Measurements from ENCODE around the gene ZBED5.

The ZBED5 gene

DNA sequence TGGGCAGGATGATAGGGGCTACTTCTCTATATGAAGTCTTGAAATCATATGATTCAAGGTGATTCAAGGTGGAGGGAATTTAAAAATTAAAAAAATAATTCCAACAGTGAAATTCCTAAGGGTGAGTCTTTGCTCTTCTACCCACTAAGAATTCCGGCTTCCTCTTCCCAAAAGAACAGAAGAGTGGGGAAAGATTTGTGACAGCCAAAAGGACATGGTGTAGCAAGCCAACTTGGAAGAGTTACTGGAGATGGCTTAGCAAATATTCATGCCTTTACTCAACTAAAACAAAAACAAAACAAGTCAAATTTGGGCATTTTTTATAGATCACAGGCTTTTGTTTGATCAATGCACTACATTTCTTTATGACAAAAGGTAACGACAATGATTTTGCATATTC lies 12.3 kb downstream of the ZBED5 start:
- TF ChIP-seq, protein P1, sequence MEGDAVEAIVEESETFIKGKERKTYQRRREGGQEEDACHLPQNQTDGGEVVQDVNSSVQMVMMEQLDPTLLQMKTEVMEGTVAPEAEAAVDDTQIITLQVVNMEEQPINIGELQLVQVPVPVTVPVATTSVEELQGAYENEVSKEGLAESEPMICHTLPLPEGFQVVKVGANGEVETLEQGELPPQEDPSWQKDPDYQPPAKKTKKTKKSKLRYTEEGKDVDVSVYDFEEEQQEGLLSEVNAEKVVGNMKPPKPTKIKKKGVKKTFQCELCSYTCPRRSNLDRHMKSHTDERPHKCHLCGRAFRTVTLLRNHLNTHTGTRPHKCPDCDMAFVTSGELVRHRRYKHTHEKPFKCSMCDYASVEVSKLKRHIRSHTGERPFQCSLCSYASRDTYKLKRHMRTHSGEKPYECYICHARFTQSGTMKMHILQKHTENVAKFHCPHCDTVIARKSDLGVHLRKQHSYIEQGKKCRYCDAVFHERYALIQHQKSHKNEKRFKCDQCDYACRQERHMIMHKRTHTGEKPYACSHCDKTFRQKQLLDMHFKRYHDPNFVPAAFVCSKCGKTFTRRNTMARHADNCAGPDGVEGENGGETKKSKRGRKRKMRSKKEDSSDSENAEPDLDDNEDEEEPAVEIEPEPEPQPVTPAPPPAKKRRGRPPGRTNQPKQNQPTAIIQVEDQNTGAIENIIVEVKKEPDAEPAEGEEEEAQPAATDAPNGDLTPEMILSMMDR (IDR thresholded peaks at IDR 0.05), result no peak

DNA sequence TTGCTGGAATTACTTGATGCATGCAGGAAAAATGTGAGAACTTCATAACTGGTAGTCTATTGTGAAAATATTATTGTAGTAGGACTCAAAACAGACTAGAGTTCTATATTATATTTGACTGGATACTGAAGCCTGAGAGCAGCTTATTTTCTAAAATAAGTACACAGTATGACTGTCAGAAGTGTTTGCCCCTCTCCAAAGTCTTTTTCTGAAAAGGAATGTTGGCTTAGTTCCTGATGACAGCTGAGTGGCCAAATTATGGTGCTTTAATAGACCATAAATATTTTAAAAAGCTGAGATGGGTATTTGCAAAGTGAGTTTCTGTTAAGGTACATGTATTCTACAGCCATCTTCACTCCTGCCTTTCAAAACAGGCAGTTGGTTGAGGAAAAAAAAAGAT lies 13.1 kb downstream of the ZBED5 start:
- TF ChIP-seq, protein P1 (IDR thresholded peaks at IDR 0.05), result no peak

DNA sequence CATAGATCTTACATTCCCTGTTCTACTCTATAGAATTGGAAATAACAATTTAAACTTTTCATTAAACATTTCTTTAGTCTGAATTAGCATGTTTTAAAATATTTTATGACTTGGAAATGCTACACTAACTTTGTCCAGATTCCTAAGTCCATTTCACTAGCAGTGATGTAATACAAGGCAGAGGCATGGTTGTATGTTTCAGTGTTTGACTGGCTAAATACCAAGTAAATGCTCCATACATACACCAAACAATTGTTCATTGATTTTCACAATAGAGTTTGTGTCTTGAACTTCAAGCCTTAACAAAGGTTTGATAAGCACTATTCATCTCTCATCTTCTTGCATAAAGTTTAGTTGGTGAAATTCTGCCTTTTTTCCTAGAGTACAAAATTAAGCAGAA lies 13.5 kb downstream of the ZBED5 start:
- TF ChIP-seq, protein P1 (IDR thresholded peaks at IDR 0.05), result no peak

- TF ChIP-seq, protein P1 (IDR thresholded peaks at IDR 0.05), result no peak
These were observed 19.0 kb downstream of the ZBED5 start for GRCh38 chr11:10838881-10839280.

DNA sequence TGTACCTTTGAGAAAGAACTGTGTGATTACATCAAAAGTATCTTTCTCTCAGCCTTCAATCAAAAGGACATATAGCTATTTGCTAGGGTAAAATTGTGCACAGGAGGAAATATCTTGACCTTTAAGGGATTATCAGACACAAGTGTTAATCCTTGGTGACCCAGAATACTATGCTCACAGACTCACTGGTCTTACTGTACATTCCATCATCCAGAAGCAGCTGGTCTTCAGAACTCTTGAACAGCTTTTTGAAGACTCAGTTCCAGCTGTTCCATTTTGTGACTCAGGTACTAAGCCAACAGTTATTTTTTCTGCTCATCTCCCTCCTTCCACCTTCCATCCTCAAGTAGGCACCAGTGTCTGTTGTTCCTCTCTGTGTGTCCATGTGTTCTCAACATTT lies 19.8 kb downstream of the ZBED5 start:
- TF ChIP-seq, protein P1 (IDR thresholded peaks at IDR 0.05), result no peak

- TF ChIP-seq, protein P1 (IDR thresholded peaks at IDR 0.05), result no peak
These were observed 28.7 kb downstream of the ZBED5 start for GRCh38 chr11:10829139-10829538.

DNA sequence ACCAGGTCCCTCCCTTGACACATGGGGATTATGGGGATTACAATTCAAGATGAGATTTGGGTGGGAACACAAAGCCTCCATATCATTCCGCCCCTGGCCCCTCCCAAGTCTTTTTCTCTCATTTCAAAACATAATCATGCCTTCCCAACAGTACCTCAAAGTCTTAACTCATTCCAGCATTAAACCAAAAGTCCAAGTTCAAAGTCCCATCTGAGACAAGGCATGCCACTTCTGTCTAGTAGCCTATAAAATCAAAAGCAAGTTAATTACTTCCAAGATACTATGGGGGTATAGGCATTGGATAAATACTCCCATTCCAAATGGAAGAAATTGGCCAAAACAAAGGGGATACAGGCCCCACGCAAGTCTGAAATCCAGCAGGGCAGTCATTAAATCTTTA lies 29.5 kb downstream of the ZBED5 start:
- TF ChIP-seq, protein P1 (IDR thresholded peaks at IDR 0.05), result no peak

- TF ChIP-seq, protein P1 (IDR thresholded peaks at IDR 0.05), result no peak
These were observed 33.0 kb downstream of the ZBED5 start for GRCh38 chr11:10824888-10825287.

All from LNCAP (cell line).